Stomach (tissue), 9 donors: ENCODE measurements around the gene GATM. TPM values are rescaled to one million over a fixed set of nuclear protein-coding genes. Genes with fewer than 3 reads are reported as not detected.
"Not testable (repeated sequence)": the region's sequence is repeated elsewhere in the genome, so short reads cannot be mapped to it uniquely, and the experiment has no call there.

Source experiments
- DNase-seq, 2 donors: peaks; one replicate each; pipeline versions ENCODE4 v3.0.0 to v3.0.0-alpha.2; 2013 to 2019
- H3K27ac ChIP-seq, 5 donors: fragments of 200-600 bp in 4 of 5; sonication (generic) in 4 of 5; one replicate each; pipeline ENCODE4 v1.5.1; 2013 to 2019; ENCODE audit warnings: mild to moderate bottlenecking in 1 of 5, moderate library complexity in 1 of 5
- H3K27me3 ChIP-seq, 3 donors: fragments of 200-600 bp; sonication (generic); one replicate each; pipeline ENCODE4 v1.5.1; 2017 to 2019; ENCODE audit warnings: mixed run types in 1 of 3
- H3K36me3 ChIP-seq, 4 donors: fragments of 200-600 bp; sonication (generic); 1 replicate in 3 of 4; 2 replicates in 1 of 4; pipeline ENCODE4 v1.5.1; 2016 to 2019
- H3K4me1 ChIP-seq, 4 donors: fragments of 200-600 bp; sonication (generic); one replicate each; pipeline ENCODE4 v1.5.1; 2016 to 2019
- H3K4me3 ChIP-seq, 4 donors: fragments of 200-600 bp; sonication (generic) in 3 of 4; one replicate each; pipeline ENCODE4 v1.5.1; 2016 to 2019; ENCODE audit warnings: mild to moderate bottlenecking in 1 of 4
- H3K9me3 ChIP-seq, 4 donors: fragments of 200-600 bp; sonication (generic); one replicate each; pipeline ENCODE4 v1.5.1; 2016 to 2019
- CTCF ChIP-seq, 7 experiments: fragments of 450-650 bp in 4 of 7; fragments of 200-600 bp in 3 of 7; sonication (generic) in 3 of 7; IDR thresholded peaks; one replicate each; pipeline ENCODE4 v1.5.1; 2016 to 2019; ENCODE audit warnings: antibody characterized with exemption in 7 of 7, control low read depth in 2 of 7, mild to moderate bottlenecking in 1 of 7
- EP300 ChIP-seq: sonication (generic); formaldehyde crosslinking; IDR thresholded peaks from one replicate; pipeline ENCODE4 v1.6.1; 2017; ENCODE audit warnings: antibody characterized with exemption
- POLR2A ChIP-seq, 4 donors: fragments of 450-650 bp; IDR thresholded peaks; one replicate each; pipeline ENCODE4 v1.6.1; 2016; ENCODE audit warnings: antibody characterized with exemption in 4 of 4, control low read depth in 2 of 4, mild to moderate bottlenecking in 1 of 4, moderate library complexity in 1 of 4
- POLR2AphosphoS5 ChIP-seq, 3 donors: sonication (generic); formaldehyde crosslinking; IDR thresholded peaks; one replicate each; pipeline ENCODE4 v1.6.1; 2016; ENCODE audit warnings: antibody characterized with exemption in 3 of 3
- WGBS, 5 donors: extraction: QIAGEN DNeasy Blood & Tissue Kit in 3 of 5; methylation state at CpG; one replicate each; pipeline versions ENCODE4 v1.1.5 to v1.1.7; 2013 to 2018; 5-methylcytosine and 5-hydroxymethylcytosine counted together
- intact Hi-C: fragments of 100-400 bp; cut with DNase I; formaldehyde crosslinking; loops from one replicate; pipeline ENCODE4 v1.15.1; 2023; ENCODE audit warnings: low total_unique reads
- polyA plus RNA-seq, 3 donors: library from polyadenylated mRNA; stranded (reverse); fragments of 200-250 nt; gene quantifications; one replicate each; pipeline ENCODE4 v1.2.3, GENCODE V29; 2013
- total RNA-seq, 5 donors: library from RNA; depleted of rRNA; stranded (reverse); fragments of >200 nt; gene quantifications; one replicate each; pipeline versions ENCODE4 v1.1.0 to v1.2.3, GENCODE V29; 2014 to 2016
- donor health status: healthy with polysubstance abuse.
- donor health status: Bipolar disorder and iron deficiency.
- donor health status: healthy.

The GATM gene
- total and polyA plus RNA-seq, 8 donors = 22.6 to 110 (median 53.1) TPM

- no peak for TF ChIP-seq POLR2A (IDR thresholded peaks at IDR 0.05)
- TF ChIP-seq EP300 = no peak
- TF ChIP-seq POLR2AphosphoS5 (IDR thresholded peaks at IDR 0.05) = no peak
- no peak for TF ChIP-seq CTCF (IDR thresholded peaks at IDR 0.05)
- intact Hi-C loops = no loop called here
- Histone ChIP-seq H3K36me3 (no peaks in the 10 kb centered on the region), H3K9me3 (no peaks in the 10 kb centered on the region), H3K27me3 (no peaks in the 10 kb centered on the region), H3K27ac (no peak overlapping the region), H3K4me3 (no peak overlapping the region), H3K4me1 (no peaks in the 10 kb centered on the region)
- 79 to 88% (median 84%) methylated on average over 5 of the region's 5 CpGs for WGBS, 5 donors
- no peak for DNase-seq
Measured at GRCh38 chr15:45326280-45326679, 52.1 kb downstream of the GATM start.

GRCh38 chr15:45320581-45321205, 57.7 kb downstream of the GATM start:
- Histone ChIP-seq H3K36me3 (no peaks in the 10 kb centered on the region), H3K4me1 (no peaks in the 10 kb centered on the region), H3K9me3 (no peaks in the 10 kb centered on the region), H3K27ac (no peak overlapping the region), H3K27me3 (no peaks in the 10 kb centered on the region), H3K4me3 (no peak overlapping the region)
- peak in 1 of 2 donors; percentile 21 for DNase-seq
- TF ChIP-seq EP300 = no peak
- no peak for TF ChIP-seq POLR2AphosphoS5 (IDR thresholded peaks at IDR 0.05)
- no peak for TF ChIP-seq POLR2A (IDR thresholded peaks at IDR 0.05)
- no peak for TF ChIP-seq CTCF (IDR thresholded peaks at IDR 0.05)
- WGBS, 5 donors = 68 to 84% (median 80%) methylated on average over 3 of the region's 3 CpGs
- intact Hi-C loops = no loop called here

DNA sequence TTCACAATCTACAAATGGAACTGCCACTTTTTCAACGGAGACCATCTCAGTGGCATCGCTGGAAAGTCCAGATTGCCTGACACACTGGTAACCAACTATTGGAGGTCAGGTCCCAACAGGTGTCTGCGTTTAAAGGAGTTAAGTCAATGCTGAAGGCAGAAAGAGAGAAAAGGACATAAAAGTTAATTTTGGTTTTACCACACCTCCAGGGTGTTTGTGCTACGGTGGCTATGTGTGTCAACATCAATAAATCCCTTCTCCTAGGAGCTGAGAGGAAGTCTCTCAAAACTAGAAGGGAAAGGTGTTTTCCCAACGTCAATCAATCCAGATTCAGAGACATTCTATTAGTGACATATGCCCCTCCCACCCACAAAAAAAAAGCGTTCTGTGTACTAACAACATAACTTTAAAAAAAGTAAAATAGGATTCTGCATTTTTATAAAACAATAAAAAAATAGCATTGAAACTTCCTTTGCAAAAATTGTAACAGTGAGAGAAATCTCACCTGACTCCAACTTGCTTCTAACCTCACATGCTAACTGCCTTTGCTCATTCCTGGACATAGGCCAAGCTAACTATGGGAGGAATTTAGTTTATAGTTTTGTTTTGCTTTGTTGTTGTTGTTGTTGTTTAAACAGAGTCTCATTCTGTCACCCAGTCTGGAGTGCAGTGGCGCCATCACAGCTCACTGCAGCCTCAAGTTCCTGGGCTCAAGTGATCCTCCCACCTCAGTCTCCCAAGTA, 58.7 kb downstream of the GATM start:
- Histone ChIP-seq H3K36me3 (no peaks in the 10 kb centered on the region), H3K9me3 (no peaks in the 10 kb centered on the region), H3K4me1 (no peaks in the 10 kb centered on the region), H3K27me3 (no peaks in the 10 kb centered on the region), H3K27ac (no peak overlapping the region), H3K4me3 (no peak overlapping the region)
- DNase-seq = no peak
- intact Hi-C loops = no loop called here
- WGBS, 5 donors = 64 to 85% (median 74%) methylated on average over 7 of the region's 7 CpGs
- no peak for TF ChIP-seq POLR2AphosphoS5 (IDR thresholded peaks at IDR 0.05)
- no peak for TF ChIP-seq POLR2A (IDR thresholded peaks at IDR 0.05)
- no peak for TF ChIP-seq CTCF (IDR thresholded peaks at IDR 0.05)
- no peak for TF ChIP-seq EP300

DNA sequence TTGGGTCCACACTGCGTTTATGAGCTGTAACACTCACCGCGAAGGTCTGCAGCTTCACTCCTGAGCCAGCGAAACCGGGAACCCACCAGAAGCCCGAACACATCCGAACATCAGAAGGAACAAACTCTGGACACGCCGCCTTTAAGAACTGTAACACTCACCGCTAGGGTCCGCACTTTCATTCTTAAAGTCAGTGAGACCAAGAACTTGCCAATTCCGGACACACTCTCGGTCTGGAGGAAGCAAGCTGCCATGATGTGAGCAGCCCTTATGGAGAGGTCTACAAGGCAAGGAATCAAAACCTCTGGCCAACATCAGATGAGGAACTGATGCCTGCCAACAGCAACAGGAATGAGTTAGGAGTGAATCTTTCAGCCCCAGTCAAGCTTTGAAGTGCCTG, 63.4 kb downstream of the GATM start:
- intact Hi-C loops = no loop called here
- H3K36me3 ChIP-seq = no peaks in the 10 kb centered on the region
- H3K9me3 ChIP-seq = no peaks in the 10 kb centered on the region
- H3K27me3 ChIP-seq = peaks cover 0 to 5% (median 0%) of the 10 kb centered on the region in 3 donors
- DNase-seq = peak in 1 of 2 donors; percentile 45
- H3K4me1 ChIP-seq = peaks cover 0 to 7% (median 6%) of the 10 kb centered on the region in 4 donors
- H3K4me3 ChIP-seq = no peak overlapping the region
- H3K27ac ChIP-seq = no peak overlapping the region
- no peak for TF ChIP-seq EP300
- TF ChIP-seq POLR2AphosphoS5 (IDR thresholded peaks at IDR 0.05) = no peak
- no peak for TF ChIP-seq CTCF (IDR thresholded peaks at IDR 0.05)
- no peak for TF ChIP-seq POLR2A (IDR thresholded peaks at IDR 0.05)
- WGBS, 5 donors = 76 to 86% (median 84%) methylated on average over 13 of the region's 13 CpGs

DNA sequence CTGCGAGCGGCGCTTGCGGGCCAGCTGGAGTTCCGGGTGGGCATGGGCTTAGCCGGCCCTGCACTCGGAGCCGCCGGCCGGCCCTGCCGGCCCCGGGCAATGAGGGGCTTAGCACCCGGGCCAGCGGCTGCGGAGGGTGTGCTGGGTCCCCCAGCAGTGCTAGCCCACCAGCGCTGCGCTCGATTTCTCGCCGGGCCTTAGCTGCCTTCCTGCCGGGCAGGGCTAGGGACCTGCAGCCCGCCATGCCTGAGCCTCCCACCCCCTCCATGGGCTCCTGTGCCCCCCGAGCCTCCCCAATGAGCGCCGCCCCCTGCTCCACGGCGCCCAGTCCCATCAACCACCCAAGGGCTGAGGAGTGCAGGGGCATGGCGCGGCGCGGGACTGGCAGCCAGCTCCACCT, 64.2 kb downstream of the GATM start:
- H3K4me3 ChIP-seq, H3K9me3 ChIP-seq, H3K36me3 ChIP-seq, intact Hi-C loops, H3K27ac ChIP-seq, H3K27me3 ChIP-seq, H3K4me1 ChIP-seq, DNase-seq: not testable (repeated sequence)
- WGBS, 5 donors = 93 to 100% (median 95%) methylated on average over 2 to 31 of the region's 31 CpGs
